GM12878 (cell line): ENCODE data around the gene BCL2. TPM values are rescaled to one million over a fixed set of nuclear protein-coding genes. Genes with fewer than 3 reads are reported as not detected.

ENCODE experiments used
- BACH1 ChIP-seq: fragments of 450-650 bp; IDR thresholded peaks from 2 replicates; pipeline ENCODE4 v1.6.1; 2017; ENCODE audit warnings: mild to moderate bottlenecking, borderline replicate concordance
- BHLHE40 ChIP-seq, 2 experiments: fragments of 450-650 bp in 1 of 2; IDR thresholded peaks; 2 replicates each; pipeline ENCODE4 v1.6.1; 2011 to 2017; ENCODE audit warnings: low read depth in 2 of 2, borderline replicate concordance in 1 of 2, improper control_type of control experiment in 1 of 2, low read length in 1 of 2, mild to moderate bottlenecking in 1 of 2
- CBX3 ChIP-seq: fragments of 200-600 bp; sonication (generic); IDR thresholded peaks from 2 replicates; pipeline ENCODE4 v1.6.1; 2016; ENCODE audit warnings: low read depth, borderline replicate concordance
- EED ChIP-seq: sonication (generic); IDR thresholded peaks from 2 replicates; pipeline ENCODE4 v1.6.1; 2016; ENCODE audit warnings: antibody characterized with exemption, low read depth
- ETV6 ChIP-seq, 2 experiments: fragments of 450-650 bp in 1 of 2; IDR thresholded peaks in 1 of 2; conservative IDR thresholded peaks in 1 of 2; 2 replicates each; pipeline ENCODE4 v1.6.1; 2014; ENCODE audit warnings: antibody characterized with exemption in 1 of 2, borderline replicate concordance in 1 of 2, low read depth in 1 of 2, mild to moderate bottlenecking in 1 of 2, moderate library complexity in 1 of 2
- FOXK2 ChIP-seq: fragments of 450-650 bp; IDR thresholded peaks from 2 replicates; pipeline ENCODE4 v1.6.1; 2017; ENCODE audit warnings: mild to moderate bottlenecking, moderate library complexity
- LARP7 ChIP-seq: fragments of 450-650 bp; IDR thresholded peaks from 2 replicates; pipeline ENCODE4 v1.6.1; 2017; ENCODE audit warnings: mild to moderate bottlenecking
- MAX ChIP-seq: IDR thresholded peaks from 2 replicates; pipeline ENCODE4 v1.6.1; 2012; ENCODE audit warnings: low read depth, low read length, improper control_type of control experiment
- MLLT1 ChIP-seq: fragments of 450-650 bp; IDR thresholded peaks from 2 replicates; pipeline ENCODE4 v1.6.1; 2016; ENCODE audit warnings: mild to moderate bottlenecking
- RELA ChIP-seq: fragments of 450-650 bp; IDR thresholded peaks from 2 replicates; pipeline ENCODE4 v1.8.0; 2014; ENCODE audit warnings: borderline replicate concordance; ENCODE audit not compliant: partially characterized antibody
- SIN3A ChIP-seq: IDR thresholded peaks from 2 replicates; pipeline ENCODE4 v1.6.1; 2012; ENCODE audit warnings: low read depth, low read length, improper control_type of control experiment
- SP1 ChIP-seq: IDR thresholded peaks from one replicate; pipeline ENCODE4 v1.6.1; 2011; ENCODE audit warnings: low read depth, low read length
- SRF ChIP-seq, 2 experiments: IDR thresholded peaks; 2 replicates each; pipeline ENCODE4 v1.6.1; 2011; ENCODE audit warnings: low read depth in 2 of 2, low read length in 2 of 2, mild to moderate bottlenecking in 1 of 2, moderate library complexity in 1 of 2
- STAT1 ChIP-seq: fragments of 450-650 bp; conservative IDR thresholded peaks from 2 replicates; pipeline ENCODE4 v1.6.1; 2014; ENCODE audit warnings: antibody characterized with exemption, mild to moderate bottlenecking
- TCF7 ChIP-seq: IDR thresholded peaks from 2 replicates; pipeline ENCODE4 v1.6.1; 2014; ENCODE audit warnings: antibody characterized with exemption, borderline replicate concordance
- ZNF622 ChIP-seq: fragments of 450-650 bp; IDR thresholded peaks from 2 replicates; pipeline ENCODE4 v1.6.1; 2017; ENCODE audit warnings: mild to moderate bottlenecking, inconsistent platforms
- polyA plus RNA-seq, 11 experiments: library from polyadenylated mRNA; depleted of rRNA in 4 of 11; unstranded in 6 of 11; stranded (reverse) in 5 of 11; fragments of >200 nt; fragmentation: Nextera tagmentation in 4 of 11; fragmentation: Illumina TruSeq in 1 of 11; extraction: Ambion mirVana in 4 of 11; extraction: Trizol in 1 of 11; gene quantifications; 1 replicate in 1 of 11; 2 replicates in 10 of 11; pipeline versions ENCODE4 v1.2.1 to v1.2.3, GENCODE V29; 2011 to 2016; ENCODE audit warnings: inconsistent platforms in 2 of 11, missing spikeins in 2 of 11, low read depth in 1 of 11
- total RNA-seq, 4 experiments: library from RNA; depleted of rRNA in 3 of 4; stranded (reverse); fragments of >200 nt in 3 of 4; fragmentation: Illumina TruSeq in 1 of 4; extraction: Trizol in 1 of 4; gene quantifications; 2 replicates each; pipeline versions ENCODE4 v1.2.1 to v1.2.3, GENCODE V29; 2013 to 2021
- TF ChIP-seq, protein P1 (sequence below): fragments of 450-650 bp; conservative IDR thresholded peaks from 2 replicates; pipeline ENCODE4 v1.6.1; 2017; ENCODE audit warnings: mild to moderate bottlenecking, moderate library complexity
- TF ChIP-seq, protein P2 (sequence below): fragments of 450-650 bp; IDR thresholded peaks from 2 replicates; pipeline ENCODE4 v1.6.1; 2017; ENCODE audit warnings: mild to moderate bottlenecking, moderate library complexity

BCL2 gene
- total and polyA plus RNA-seq, 10 of the 15 experiments (the other 5 are each of a cell fraction or from before 2014, with no cell fraction given), result 4.1 to 47.8 (median 19.3) TPM

DNA sequence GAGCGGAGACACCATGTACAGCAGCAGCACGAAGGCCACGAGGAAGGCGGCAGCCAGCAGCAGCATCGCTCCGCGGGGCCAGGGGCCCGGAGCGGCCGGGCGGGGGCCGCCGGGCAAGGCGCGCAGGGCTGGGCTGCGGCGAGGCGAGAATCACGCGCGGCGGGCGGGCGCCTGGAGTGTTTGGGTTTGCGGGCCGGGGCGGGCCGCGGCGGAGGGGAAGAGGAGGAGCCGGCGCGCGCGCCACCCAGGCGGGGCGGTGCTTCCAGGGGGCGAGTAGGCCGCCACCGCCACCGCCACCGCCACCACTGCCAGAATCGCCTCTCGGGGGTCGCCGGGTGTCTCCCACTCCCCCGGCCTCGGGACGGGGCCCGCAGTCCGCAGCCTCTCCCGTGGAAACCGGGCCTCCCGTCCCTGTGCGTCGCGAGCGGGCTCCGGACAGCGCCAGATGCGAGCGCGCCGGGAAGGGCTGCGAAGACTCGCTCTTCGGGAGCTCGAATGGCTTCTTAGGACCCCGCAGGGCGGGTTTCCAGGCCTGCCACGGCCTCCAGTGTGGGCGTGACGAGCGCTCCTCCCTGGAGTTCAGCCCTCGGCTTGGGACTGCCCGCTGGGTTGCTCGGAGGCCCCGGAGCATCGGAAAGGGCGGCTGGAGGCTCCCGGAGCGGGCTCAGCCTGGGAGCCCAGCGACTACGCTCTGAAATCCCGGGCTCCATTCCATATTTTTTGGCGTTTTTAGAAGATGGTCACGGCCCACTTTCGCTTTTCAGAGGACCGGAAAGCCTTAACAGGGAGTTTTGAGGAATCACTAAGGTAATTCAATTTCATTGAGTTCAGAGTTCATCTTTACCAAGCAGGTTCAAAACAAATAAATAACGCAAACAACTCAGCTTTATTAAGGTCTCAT, 47.7 kb upstream of the BCL2 start, which contains the start of gene KDSR (continued):
- TF ChIP-seq, protein P1, sequence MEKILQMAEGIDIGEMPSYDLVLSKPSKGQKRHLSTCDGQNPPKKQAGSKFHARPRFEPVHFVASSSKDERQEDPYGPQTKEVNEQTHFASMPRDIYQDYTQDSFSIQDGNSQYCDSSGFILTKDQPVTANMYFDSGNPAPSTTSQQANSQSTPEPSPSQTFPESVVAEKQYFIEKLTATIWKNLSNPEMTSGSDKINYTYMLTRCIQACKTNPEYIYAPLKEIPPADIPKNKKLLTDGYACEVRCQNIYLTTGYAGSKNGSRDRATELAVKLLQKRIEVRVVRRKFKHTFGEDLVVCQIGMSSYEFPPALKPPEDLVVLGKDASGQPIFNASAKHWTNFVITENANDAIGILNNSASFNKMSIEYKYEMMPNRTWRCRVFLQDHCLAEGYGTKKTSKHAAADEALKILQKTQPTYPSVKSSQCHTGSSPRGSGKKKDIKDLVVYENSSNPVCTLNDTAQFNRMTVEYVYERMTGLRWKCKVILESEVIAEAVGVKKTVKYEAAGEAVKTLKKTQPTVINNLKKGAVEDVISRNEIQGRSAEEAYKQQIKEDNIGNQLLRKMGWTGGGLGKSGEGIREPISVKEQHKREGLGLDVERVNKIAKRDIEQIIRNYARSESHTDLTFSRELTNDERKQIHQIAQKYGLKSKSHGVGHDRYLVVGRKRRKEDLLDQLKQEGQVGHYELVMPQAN, result peak; percentile 81; the same call in 1 of the 2 replicates
- no peak for TF ChIP-seq ZNF622
- TF ChIP-seq STAT1, result 0 out of 2 replicates have a peak, but pooled peaks have one; percentile 31
- peak; percentile 83 for TF ChIP-seq EED
- peak; percentile 68; the same call in 1 of the 2 replicates for TF ChIP-seq BACH1
- TF ChIP-seq MLLT1, result 0 out of 2 replicates have a peak, but pooled peaks have one; percentile 31
- peak; percentile 53 to 84 for TF ChIP-seq BHLHE40 (IDR thresholded peaks at IDR 0.05; ENCODE audit: borderline replicate concordance in 1 of 2, low read depth in 2 of 2, low read length in 1 of 2)
- no peak for TF ChIP-seq FOXK2
- peak; percentile 97 for TF ChIP-seq SP1
- peak; percentile 76 to 97 for TF ChIP-seq SRF (IDR thresholded peaks at IDR 0.05; ENCODE audit: low read depth in 2 of 2, low read length in 2 of 2)
- no peak; the same call in 1 of the 2 replicates for TF ChIP-seq LARP7
- no peak for TF ChIP-seq SIN3A
- no peak; the same call in 1 of the 2 replicates for TF ChIP-seq MAX
- no peak for TF ChIP-seq RELA
- no peak for TF ChIP-seq ETV6 (conservative IDR thresholded peaks at IDR 0.05 in 1 of 2, IDR thresholded peaks at IDR 0.05 in 1 of 2; ENCODE audit: borderline replicate concordance in 1 of 2, low read depth in 1 of 2)
- no peak for TF ChIP-seq CBX3
- TF ChIP-seq TCF7, result peak; percentile 56; the same call in 1 of the 2 replicates
- TF ChIP-seq, protein P2, sequence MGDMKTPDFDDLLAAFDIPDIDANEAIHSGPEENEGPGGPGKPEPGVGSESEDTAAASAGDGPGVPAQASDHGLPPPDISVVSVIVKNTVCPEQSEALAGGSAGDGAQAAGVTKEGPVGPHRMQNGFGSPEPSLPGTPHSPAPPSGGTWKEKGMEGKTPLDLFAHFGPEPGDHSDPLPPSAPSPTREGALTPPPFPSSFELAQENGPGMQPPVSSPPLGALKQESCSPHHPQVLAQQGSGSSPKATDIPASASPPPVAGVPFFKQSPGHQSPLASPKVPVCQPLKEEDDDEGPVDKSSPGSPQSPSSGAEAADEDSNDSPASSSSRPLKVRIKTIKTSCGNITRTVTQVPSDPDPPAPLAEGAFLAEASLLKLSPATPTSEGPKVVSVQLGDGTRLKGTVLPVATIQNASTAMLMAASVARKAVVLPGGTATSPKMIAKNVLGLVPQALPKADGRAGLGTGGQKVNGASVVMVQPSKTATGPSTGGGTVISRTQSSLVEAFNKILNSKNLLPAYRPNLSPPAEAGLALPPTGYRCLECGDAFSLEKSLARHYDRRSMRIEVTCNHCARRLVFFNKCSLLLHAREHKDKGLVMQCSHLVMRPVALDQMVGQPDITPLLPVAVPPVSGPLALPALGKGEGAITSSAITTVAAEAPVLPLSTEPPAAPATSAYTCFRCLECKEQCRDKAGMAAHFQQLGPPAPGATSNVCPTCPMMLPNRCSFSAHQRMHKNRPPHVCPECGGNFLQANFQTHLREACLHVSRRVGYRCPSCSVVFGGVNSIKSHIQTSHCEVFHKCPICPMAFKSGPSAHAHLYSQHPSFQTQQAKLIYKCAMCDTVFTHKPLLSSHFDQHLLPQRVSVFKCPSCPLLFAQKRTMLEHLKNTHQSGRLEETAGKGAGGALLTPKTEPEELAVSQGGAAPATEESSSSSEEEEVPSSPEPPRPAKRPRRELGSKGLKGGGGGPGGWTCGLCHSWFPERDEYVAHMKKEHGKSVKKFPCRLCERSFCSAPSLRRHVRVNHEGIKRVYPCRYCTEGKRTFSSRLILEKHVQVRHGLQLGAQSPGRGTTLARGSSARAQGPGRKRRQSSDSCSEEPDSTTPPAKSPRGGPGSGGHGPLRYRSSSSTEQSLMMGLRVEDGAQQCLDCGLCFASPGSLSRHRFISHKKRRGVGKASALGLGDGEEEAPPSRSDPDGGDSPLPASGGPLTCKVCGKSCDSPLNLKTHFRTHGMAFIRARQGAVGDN, result peak; percentile 76
